ENCODE results near the gene KCNQ1. TPM values are rescaled to one million over a fixed set of nuclear protein-coding genes. Genes with fewer than 3 reads are reported as not detected.

The KCNQ1 gene
- total and polyA plus RNA-seq, 2 of the 13 experiments (the other 11 are each of a cell fraction or from before 2014, with no cell fraction given): 0.02 to 0.08 TPM

GRCh38 chr11:2569321-2569721 lies 124.5 kb downstream of the KCNQ1 start:
- Histone ChIP-seq H3K79me2 (ENCODE audit: insufficient read depth, low read length) (no peaks in the 10 kb centered on the region), H2AFZ (ENCODE audit: low read length) (no peak overlapping the region), H3K9me3 (ENCODE audit: low read length) (no peaks in the 10 kb centered on the region), H3K36me3 (replicated peaks in 1 of 2; ENCODE audit: control insufficient read depth in 1 of 2, insufficient read depth in 2 of 2, low read length in 2 of 2) (no peaks in the 10 kb centered on the region), H3K4me3 (replicated peaks in 1 of 3; ENCODE audit: insufficient read depth in 1 of 3, low read depth in 2 of 3, low read length in 3 of 3) (no peak overlapping the region), H3K9ac (ENCODE audit: insufficient read depth, low read depth, low read length) (no peak overlapping the region), H3K27ac (ENCODE audit: extremely low read length, insufficient read depth, low read length) (no peak overlapping the region), H3K4me1 (ENCODE audit: insufficient read depth, low read length) (peaks cover 44% of the 10 kb centered on the region), H3K4me2 (ENCODE audit: low read depth, low read length) (no peak overlapping the region), H4K20me1 (ENCODE audit: insufficient read depth, low read length) (no peaks in the 10 kb centered on the region), H3K27me3 (ENCODE audit: control insufficient read depth in 1 of 2, insufficient read depth in 2 of 2, low read length in 2 of 2) (peaks cover 9 to 24% of the 10 kb centered on the region in 2 experiments)
- 100% methylated on average over 1 of the region's 14 CpGs for WGBS (ENCODE audit: low lambda C conversion rate)
- POLR2A ChIA-PET: interaction anchor here (1.5 kb wide), 1 partner anchor 161 kb away, joined by 3 read pairs; no protein-coding TSS in a partner anchor
- ATAC-seq: no peak
- BruUV-seq (replicated peaks): no TSS peak
- in situ Hi-C loops (cut with HindIII; ENCODE audit: extremely low pct_ligation_motif_present, low pct_unique_long_range_greater_than_20kb) (no loop called here), intact Hi-C loops (cut with micrococcal nuclease; ENCODE audit: unreplicated experiment) (no loop called here)
- no peak for FAIRE-seq
- CTCF ChIA-PET (ENCODE audit: low intra/inter-chr PET ratio, low total read pairs): no interaction called here
- no peak for DNase-seq (ENCODE audit: low spot score)
- TF ChIP-seq, protein P1, sequence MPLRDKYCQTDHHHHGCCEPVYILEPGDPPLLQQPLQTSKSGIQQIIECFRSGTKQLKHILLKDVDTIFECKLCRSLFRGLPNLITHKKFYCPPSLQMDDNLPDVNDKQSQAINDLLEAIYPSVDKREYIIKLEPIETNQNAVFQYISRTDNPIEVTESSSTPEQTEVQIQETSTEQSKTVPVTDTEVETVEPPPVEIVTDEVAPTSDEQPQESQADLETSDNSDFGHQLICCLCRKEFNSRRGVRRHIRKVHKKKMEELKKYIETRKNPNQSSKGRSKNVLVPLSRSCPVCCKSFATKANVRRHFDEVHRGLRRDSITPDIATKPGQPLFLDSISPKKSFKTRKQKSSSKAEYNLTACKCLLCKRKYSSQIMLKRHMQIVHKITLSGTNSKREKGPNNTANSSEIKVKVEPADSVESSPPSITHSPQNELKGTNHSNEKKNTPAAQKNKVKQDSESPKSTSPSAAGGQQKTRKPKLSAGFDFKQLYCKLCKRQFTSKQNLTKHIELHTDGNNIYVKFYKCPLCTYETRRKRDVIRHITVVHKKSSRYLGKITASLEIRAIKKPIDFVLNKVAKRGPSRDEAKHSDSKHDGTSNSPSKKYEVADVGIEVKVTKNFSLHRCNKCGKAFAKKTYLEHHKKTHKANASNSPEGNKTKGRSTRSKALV (CRISPR knock-in tag; IDR thresholded peaks at IDR 0.05): no peak
- TF ChIP-seq EED (CRISPR knock-in tag; IDR thresholded peaks at IDR 0.05) (no peak), AHR (CRISPR knock-in tag; IDR thresholded peaks at IDR 0.05) (no peak), EZH2 (conservative IDR thresholded peaks at IDR 0.05; ENCODE audit: low read depth, low read length) (no peak), ZNF7 (CRISPR knock-in tag; IDR thresholded peaks at IDR 0.05) (no peak), MXI1 (IDR thresholded peaks at IDR 0.05; ENCODE audit: borderline replicate concordance, low read depth, low read length) (no peak), NFIB (CRISPR knock-in tag; IDR thresholded peaks at IDR 0.05; ENCODE audit: borderline replicate concordance) (no peak), ZHX2 (IDR thresholded peaks at IDR 0.05; ENCODE audit: low read depth) (no peak), ZHX2 (CRISPR knock-in tag; IDR thresholded peaks at IDR 0.05; ENCODE audit: borderline replicate concordance) (no peak), ZNF543 (CRISPR knock-in tag; IDR thresholded peaks at IDR 0.05) (no peak), FOXO1 (CRISPR knock-in tag; IDR thresholded peaks at IDR 0.05) (no peak)
- TF ChIP-seq, protein P2, sequence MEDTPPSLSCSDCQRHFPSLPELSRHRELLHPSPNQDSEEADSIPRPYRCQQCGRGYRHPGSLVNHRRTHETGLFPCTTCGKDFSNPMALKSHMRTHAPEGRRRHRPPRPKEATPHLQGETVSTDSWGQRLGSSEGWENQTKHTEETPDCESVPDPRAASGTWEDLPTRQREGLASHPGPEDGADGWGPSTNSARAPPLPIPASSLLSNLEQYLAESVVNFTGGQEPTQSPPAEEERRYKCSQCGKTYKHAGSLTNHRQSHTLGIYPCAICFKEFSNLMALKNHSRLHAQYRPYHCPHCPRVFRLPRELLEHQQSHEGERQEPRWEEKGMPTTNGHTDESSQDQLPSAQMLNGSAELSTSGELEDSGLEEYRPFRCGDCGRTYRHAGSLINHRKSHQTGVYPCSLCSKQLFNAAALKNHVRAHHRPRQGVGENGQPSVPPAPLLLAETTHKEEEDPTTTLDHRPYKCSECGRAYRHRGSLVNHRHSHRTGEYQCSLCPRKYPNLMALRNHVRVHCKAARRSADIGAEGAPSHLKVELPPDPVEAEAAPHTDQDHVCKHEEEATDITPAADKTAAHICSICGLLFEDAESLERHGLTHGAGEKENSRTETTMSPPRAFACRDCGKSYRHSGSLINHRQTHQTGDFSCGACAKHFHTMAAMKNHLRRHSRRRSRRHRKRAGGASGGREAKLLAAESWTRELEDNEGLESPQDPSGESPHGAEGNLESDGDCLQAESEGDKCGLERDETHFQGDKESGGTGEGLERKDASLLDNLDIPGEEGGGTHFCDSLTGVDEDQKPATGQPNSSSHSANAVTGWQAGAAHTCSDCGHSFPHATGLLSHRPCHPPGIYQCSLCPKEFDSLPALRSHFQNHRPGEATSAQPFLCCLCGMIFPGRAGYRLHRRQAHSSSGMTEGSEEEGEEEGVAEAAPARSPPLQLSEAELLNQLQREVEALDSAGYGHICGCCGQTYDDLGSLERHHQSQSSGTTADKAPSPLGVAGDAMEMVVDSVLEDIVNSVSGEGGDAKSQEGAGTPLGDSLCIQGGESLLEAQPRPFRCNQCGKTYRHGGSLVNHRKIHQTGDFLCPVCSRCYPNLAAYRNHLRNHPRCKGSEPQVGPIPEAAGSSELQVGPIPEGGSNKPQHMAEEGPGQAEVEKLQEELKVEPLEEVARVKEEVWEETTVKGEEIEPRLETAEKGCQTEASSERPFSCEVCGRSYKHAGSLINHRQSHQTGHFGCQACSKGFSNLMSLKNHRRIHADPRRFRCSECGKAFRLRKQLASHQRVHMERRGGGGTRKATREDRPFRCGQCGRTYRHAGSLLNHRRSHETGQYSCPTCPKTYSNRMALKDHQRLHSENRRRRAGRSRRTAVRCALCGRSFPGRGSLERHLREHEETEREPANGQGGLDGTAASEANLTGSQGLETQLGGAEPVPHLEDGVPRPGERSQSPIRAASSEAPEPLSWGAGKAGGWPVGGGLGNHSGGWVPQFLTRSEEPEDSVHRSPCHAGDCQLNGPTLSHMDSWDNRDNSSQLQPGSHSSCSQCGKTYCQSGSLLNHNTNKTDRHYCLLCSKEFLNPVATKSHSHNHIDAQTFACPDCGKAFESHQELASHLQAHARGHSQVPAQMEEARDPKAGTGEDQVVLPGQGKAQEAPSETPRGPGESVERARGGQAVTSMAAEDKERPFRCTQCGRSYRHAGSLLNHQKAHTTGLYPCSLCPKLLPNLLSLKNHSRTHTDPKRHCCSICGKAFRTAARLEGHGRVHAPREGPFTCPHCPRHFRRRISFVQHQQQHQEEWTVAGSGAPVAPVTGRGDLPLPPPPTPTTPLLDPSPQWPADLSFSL (CRISPR knock-in tag; IDR thresholded peaks at IDR 0.05): no peak

Data from HepG2 (cell line).